AG09309 (cell line): Measurements from ENCODE around the gene BTBD9.

Experiments used
- DNase-seq: peaks from one replicate; pipeline ENCODE4 v3.0.0-alpha.2; 2010; ENCODE audit warnings: low read depth
- H3K4me3 ChIP-seq: 2 replicates; pipeline ENCODE4 v1.5.1; 2011; ENCODE audit warnings: mild to moderate bottlenecking, low read depth, low read length, moderate library complexity; ENCODE audit not compliant: control insufficient read depth
- CTCF ChIP-seq: IDR thresholded peaks from 2 replicates; pipeline ENCODE4 v1.5.1; 2011; ENCODE audit warnings: mild to moderate bottlenecking, low read depth, low read length, inconsistent platforms; ENCODE audit not compliant: insufficient read depth, control insufficient read depth; ENCODE audit errors: missing control alignments

The BTBD9 gene

GRCh38 chr6:38476888-38477287, 162.8 kb downstream of the BTBD9 start:
- no peak overlapping the region for H3K4me3 ChIP-seq
- TF ChIP-seq CTCF, result no peak

GRCh38 chr6:38476141-38476540, 163.6 kb downstream of the BTBD9 start:
- no peak overlapping the region for H3K4me3 ChIP-seq
- peak; percentile 37 for DNase-seq
- TF ChIP-seq CTCF, result no peak

More at GRCh38 chr6:38476888-38477287, 162.8 kb downstream of the BTBD9 start:
- no peak for DNase-seq

GRCh38 chr6:38470548-38470947, 169.2 kb downstream of the BTBD9 start:
- no peak overlapping the region for H3K4me3 ChIP-seq
- no peak for DNase-seq
- TF ChIP-seq CTCF, result no peak

GRCh38 chr6:38467566-38467965, 172.2 kb downstream of the BTBD9 start:
- TF ChIP-seq CTCF, result no peak

GRCh38 chr6:38460186-38460585, 179.5 kb downstream of the BTBD9 start:
- peak; percentile 81 for DNase-seq
- H3K4me3 ChIP-seq, result no peak overlapping the region
- no peak for TF ChIP-seq CTCF

More at GRCh38 chr6:38467566-38467965, 172.2 kb downstream of the BTBD9 start:
- H3K4me3 ChIP-seq, result no peak overlapping the region
- no peak for DNase-seq

- H3K4me3 ChIP-seq, result no peak overlapping the region
- no peak for DNase-seq
- TF ChIP-seq CTCF, result no peak
These were observed 180.4 kb downstream of the BTBD9 start for GRCh38 chr6:38459291-38459690.

GRCh38 chr6:38453861-38454260, 185.9 kb downstream of the BTBD9 start:
- TF ChIP-seq CTCF, result no peak
- DNase-seq, result no peak
- H3K4me3 ChIP-seq, result no peak overlapping the region
